Measurements from ENCODE around the gene DPF3. TPM values are rescaled to one million over a fixed set of nuclear protein-coding genes. Genes with fewer than 3 reads are reported as not detected.

The DPF3 gene
- total RNA-seq, 4 donors from 2014 or later = 0.19 to 3.8 (median 0.58) TPM

GRCh38 chr14:72611506-72611905, 282.4 kb downstream of the DPF3 start:
- ATAC-seq (ENCODE audit: low FRiP score) = no peak
- no peak for DNase-seq (ENCODE audit: low spot score)
- TF ChIP-seq CTCF (IDR thresholded peaks at IDR 0.05) = no peak

- ATAC-seq (ENCODE audit: low FRiP score) = no peak
- no peak for TF ChIP-seq CTCF (IDR thresholded peaks at IDR 0.05)
- no peak for DNase-seq (ENCODE audit: low spot score)
These were observed 283.1 kb downstream of the DPF3 start for GRCh38 chr14:72610831-72611200.

- DNase-seq (ENCODE audit: low spot score) = no peak
These were observed 283.6 kb downstream of the DPF3 start for GRCh38 chr14:72610096-72610830.

GRCh38 chr14:72609205-72609916, 284.5 kb downstream of the DPF3 start:
- ATAC-seq (ENCODE audit: low FRiP score) = no peak
- no peak for DNase-seq (ENCODE audit: low spot score)
- TF ChIP-seq CTCF (IDR thresholded peaks at IDR 0.05) = no peak

More at GRCh38 chr14:72610096-72610830, 283.6 kb downstream of the DPF3 start:
- no peak for TF ChIP-seq CTCF (IDR thresholded peaks at IDR 0.05)
- ATAC-seq (ENCODE audit: low FRiP score) = no peak

GRCh38 chr14:72608391-72609204, 285.3 kb downstream of the DPF3 start:
- TF ChIP-seq CTCF (IDR thresholded peaks at IDR 0.05) = no peak
- ATAC-seq (ENCODE audit: low FRiP score) = no peak

GRCh38 chr14:72607386-72608130, 286.3 kb downstream of the DPF3 start:
- ATAC-seq (ENCODE audit: low FRiP score) (no peak), DNase-seq (ENCODE audit: low spot score) (no peak)
- no peak for TF ChIP-seq CTCF (IDR thresholded peaks at IDR 0.05)

More at GRCh38 chr14:72608391-72609204, 285.3 kb downstream of the DPF3 start:
- no peak for DNase-seq (ENCODE audit: low spot score)
